Immature natural killer cell (primary cell): ENCODE measurements around the gene IREB2. TPM values are rescaled to one million over a fixed set of nuclear protein-coding genes. Genes with fewer than 3 reads are reported as not detected.
"Not testable (repeated sequence)": the region's sequence is repeated elsewhere in the genome, so short reads cannot be mapped to it uniquely, and the experiment has no call there.

Experiments
- DNase-seq, 3 donors: peaks; one replicate each; pipeline ENCODE4 v3.0.0; 2022; ENCODE audit warnings: mixed read lengths in 1 of 3
- H3K27ac Mint-ChIP-seq, 6 donors: one replicate each; pipeline ENCODE4 v1.8.0; 2020; ENCODE audit warnings: mixed read lengths in 6 of 6, mild to moderate bottlenecking in 5 of 6, inconsistent platforms in 4 of 6, moderate library complexity in 3 of 6
- H3K27me3 Mint-ChIP-seq, 3 donors: one replicate each; pipeline ENCODE4 v1.8.0; 2020 to 2021; ENCODE audit warnings: low read depth in 3 of 3, mild to moderate bottlenecking in 3 of 3, mixed read lengths in 3 of 3, moderate library complexity in 3 of 3, inconsistent platforms in 1 of 3
- H3K36me3 Mint-ChIP-seq, 3 donors: one replicate each; pipeline ENCODE4 v1.8.0; 2020; ENCODE audit warnings: mixed read lengths in 3 of 3, inconsistent platforms in 2 of 3, mild to moderate bottlenecking in 2 of 3
- H3K4me1 Mint-ChIP-seq, 2 donors: one replicate each; pipeline ENCODE4 v1.8.0; 2020; ENCODE audit warnings: inconsistent platforms in 2 of 2, mild to moderate bottlenecking in 2 of 2, mixed read lengths in 2 of 2, moderate library complexity in 1 of 2
- H3K4me3 Mint-ChIP-seq, 5 donors: one replicate each; pipeline ENCODE4 v1.8.0; 2020; ENCODE audit warnings: mild to moderate bottlenecking in 5 of 5, mixed read lengths in 5 of 5, inconsistent platforms in 3 of 5, moderate library complexity in 3 of 5
- H3K9me3 Mint-ChIP-seq, 6 donors: one replicate each; pipeline ENCODE4 v1.8.0; 2020; ENCODE audit warnings: mild to moderate bottlenecking in 6 of 6, mixed read lengths in 6 of 6, inconsistent platforms in 4 of 6, moderate library complexity in 3 of 6
- polyA plus RNA-seq, 3 donors: library from polyadenylated mRNA; unstranded; fragments of 300-500 nt; fragmentation: Illumina TruSeq; gene quantifications; one replicate each; pipeline ENCODE4 v1.2.3, GENCODE V29; 2021

IREB2 gene
- polyA plus RNA-seq, 3 donors from 2014 or later, result 10.5 to 30.5 (median 13.8) TPM

DNA sequence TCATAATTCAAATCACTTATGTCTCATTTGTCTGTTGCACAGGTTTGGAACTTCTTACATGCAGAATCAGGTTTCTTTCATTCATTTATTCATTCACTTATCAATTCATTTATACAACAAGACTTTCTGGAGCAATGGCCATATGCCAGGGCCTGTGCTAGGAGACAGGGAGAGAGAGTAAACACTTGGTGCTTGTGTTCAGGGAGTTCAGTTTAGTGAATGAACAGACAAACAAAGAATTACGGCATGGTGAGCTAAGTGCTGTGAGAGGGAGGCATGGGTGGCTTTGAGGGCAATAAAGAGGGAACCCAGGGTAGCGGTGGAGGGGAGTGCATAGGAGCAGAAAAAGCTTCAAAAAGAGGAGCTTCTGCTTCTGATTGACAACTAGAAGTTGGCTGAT lies 8.5 kb upstream of the IREB2 start:
- Mint-ChIP-seq H3K27me3 (peaks cover 8 to 16% (median 15%) of the 10 kb centered on the region in 3 donors), H3K4me3 (no peak overlapping the region), H3K36me3 (no peaks in the 10 kb centered on the region), H3K9me3 (peaks cover 0 to 2% (median 0%) of the 10 kb centered on the region in 6 donors), H3K27ac (no peak overlapping the region), H3K4me1 (no peaks in the 10 kb centered on the region)
- no peak for DNase-seq

DNA sequence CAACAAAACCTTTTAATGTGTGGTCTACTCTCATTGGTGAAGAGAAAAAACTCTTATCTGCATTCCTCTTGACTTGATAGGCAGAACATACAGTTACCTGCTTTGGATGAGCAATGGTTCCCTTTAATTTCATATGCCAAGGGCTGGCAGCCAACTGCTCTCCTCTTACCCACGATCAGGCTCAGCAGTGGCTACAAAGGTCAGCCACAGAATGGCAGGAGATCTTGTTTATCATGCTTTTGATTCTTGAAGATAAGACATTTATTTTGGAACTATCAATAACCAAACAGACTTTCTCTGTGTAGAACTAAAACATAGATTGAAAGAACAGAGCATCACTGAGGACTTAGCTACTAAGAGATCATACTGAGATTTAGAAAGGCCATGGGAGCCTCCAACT lies 6.1 kb upstream of the IREB2 start:
- Mint-ChIP-seq H3K36me3 (no peaks in the 10 kb centered on the region), H3K27me3 (peaks cover 7 to 17% (median 15%) of the 10 kb centered on the region in 3 donors), H3K27ac (no peak overlapping the region), H3K4me3 (no peak overlapping the region), H3K4me1 (peaks cover 5 to 9% of the 10 kb centered on the region in 2 donors), H3K9me3 (peaks cover 0 to 2% (median 0%) of the 10 kb centered on the region in 6 donors)
- no peak for DNase-seq

- no peaks in the 10 kb centered on the region for H3K36me3 Mint-ChIP-seq
- no peak overlapping the region for H3K4me3 Mint-ChIP-seq
- peaks cover 0 to 2% (median 0%) of the 10 kb centered on the region in 6 donors for H3K9me3 Mint-ChIP-seq
- peaks cover 8 to 23% (median 16%) of the 10 kb centered on the region in 3 donors for H3K27me3 Mint-ChIP-seq
- H3K27ac Mint-ChIP-seq, result no peak overlapping the region
- no peak for DNase-seq
- peaks cover 12 to 16% of the 10 kb centered on the region in 2 donors for H3K4me1 Mint-ChIP-seq
Measured at GRCh38 chr15:78432664-78433063, 5.4 kb upstream of the IREB2 start.

DNA sequence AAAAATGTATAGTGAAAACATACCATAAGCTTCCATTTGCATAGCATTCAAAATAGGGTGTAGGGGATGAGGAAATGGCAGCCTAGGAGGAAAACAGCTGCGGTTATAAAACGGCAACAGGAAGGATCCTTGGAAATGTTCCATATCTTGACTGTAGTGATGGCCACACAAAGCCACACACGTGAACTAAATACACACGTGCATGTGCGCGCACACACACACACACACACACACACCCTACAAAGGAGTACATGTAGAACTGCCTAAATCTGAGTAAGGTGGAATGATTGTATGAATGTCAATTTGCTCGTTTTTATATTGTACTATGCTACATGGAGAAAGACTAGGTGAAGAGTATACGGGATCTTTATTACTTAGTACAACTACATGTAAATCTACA lies 3.9 kb upstream of the IREB2 start:
- peaks cover 21 to 24% of the 10 kb centered on the region in 2 donors for H3K4me1 Mint-ChIP-seq
- no peak for DNase-seq
- H3K9me3 Mint-ChIP-seq, result peaks cover 0 to 2% (median 0%) of the 10 kb centered on the region in 6 donors
- no peak overlapping the region for H3K4me3 Mint-ChIP-seq
- H3K36me3 Mint-ChIP-seq, result no peaks in the 10 kb centered on the region
- H3K27me3 Mint-ChIP-seq, result peaks cover 17 to 25% (median 20%) of the 10 kb centered on the region in 3 donors
- no peak overlapping the region for H3K27ac Mint-ChIP-seq

DNA sequence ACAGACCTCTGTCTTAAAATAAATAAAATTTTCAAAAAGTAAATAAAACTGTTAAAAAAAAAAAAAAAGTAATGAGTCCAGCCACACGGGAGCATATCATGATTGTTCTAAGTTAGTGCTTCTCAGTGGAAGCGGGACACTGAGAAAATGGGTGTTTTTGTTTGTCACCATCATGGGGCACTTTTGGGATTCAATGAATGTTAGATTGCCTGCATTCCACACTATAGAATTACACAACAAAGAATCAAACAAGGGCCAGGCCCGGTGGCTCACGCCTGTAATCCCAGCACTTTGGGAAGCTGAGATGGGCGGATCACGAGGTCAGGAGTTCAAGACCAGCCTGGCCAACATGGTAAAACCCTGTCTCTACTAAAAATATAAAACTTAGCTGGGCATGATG lies 3.3 kb upstream of the IREB2 start:
- not testable (repeated sequence) for H3K27ac Mint-ChIP-seq, H3K36me3 Mint-ChIP-seq, H3K4me3 Mint-ChIP-seq, H3K9me3 Mint-ChIP-seq, DNase-seq
- peaks cover 23 to 30% of the 10 kb centered on the region in 2 donors for H3K4me1 Mint-ChIP-seq
- H3K27me3 Mint-ChIP-seq, result peaks cover 17 to 21% (median 20%) of the 10 kb centered on the region in 3 donors

DNA sequence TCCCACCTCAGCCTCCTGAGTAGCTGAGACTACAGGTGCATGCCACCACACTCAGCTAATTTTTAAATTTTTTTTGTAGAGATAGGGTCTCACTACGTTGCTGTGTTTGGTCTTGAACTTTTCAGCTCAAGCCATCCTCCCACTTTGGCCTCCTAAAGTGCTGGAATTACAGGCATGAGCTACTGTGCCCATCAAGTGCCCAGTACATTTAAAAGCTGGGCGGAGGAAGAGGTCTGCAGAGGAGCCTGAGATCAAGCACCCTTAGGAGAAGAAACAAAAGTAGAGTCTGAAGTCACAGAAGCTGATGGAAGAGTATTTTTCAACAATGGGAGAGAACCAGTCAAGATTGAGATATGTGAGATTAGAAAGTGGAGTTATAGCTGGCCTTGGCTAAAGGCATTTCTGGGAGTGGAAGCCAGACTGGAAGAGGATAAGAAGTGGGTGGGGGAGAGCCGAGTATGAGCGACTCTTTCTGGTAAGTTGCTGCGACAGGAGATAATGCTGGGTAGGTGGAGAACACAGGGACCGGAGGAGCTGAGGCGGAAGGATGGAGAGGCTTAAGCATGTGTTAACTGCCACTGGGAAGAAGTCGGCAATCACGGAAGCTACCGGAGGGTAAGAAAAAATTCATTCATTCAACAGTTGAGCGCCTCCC lies 782 bp upstream of the IREB2 start:
- H3K4me3 Mint-ChIP-seq, result peak overlapping the region; percentile 94 to 99 (median 97)
- H3K36me3 Mint-ChIP-seq, result peaks cover 0 to 6% (median 0%) of the 10 kb centered on the region in 3 donors
- peaks cover 11 to 16% (median 15%) of the 10 kb centered on the region in 3 donors for H3K27me3 Mint-ChIP-seq
- peaks cover 0 to 2% (median 0%) of the 10 kb centered on the region in 6 donors for H3K9me3 Mint-ChIP-seq
- peaks cover 42 to 54% of the 10 kb centered on the region in 2 donors for H3K4me1 Mint-ChIP-seq
- peak overlapping the region; percentile 89 to 96 (median 95) for H3K27ac Mint-ChIP-seq
- DNase-seq, result no peak

GRCh38 chr15:78438619-78439285 lies 736 bp downstream of the IREB2 start:
- Mint-ChIP-seq H3K4me1 (peaks cover 52 to 69% of the 10 kb centered on the region in 2 donors), H3K27me3 (peaks cover 10 to 15% (median 12%) of the 10 kb centered on the region in 3 donors), H3K4me3 (peak overlapping the region; percentile 94 to 99 (median 97)), H3K36me3 (peaks cover 3 to 6% (median 3%) of the 10 kb centered on the region in 3 donors), H3K9me3 (peaks cover 0 to 2% (median 0%) of the 10 kb centered on the region in 6 donors), H3K27ac (peak overlapping the region; percentile 89 to 96 (median 95))
- peak in 2 of 3 donors; percentile 18 to 21 for DNase-seq

DNA sequence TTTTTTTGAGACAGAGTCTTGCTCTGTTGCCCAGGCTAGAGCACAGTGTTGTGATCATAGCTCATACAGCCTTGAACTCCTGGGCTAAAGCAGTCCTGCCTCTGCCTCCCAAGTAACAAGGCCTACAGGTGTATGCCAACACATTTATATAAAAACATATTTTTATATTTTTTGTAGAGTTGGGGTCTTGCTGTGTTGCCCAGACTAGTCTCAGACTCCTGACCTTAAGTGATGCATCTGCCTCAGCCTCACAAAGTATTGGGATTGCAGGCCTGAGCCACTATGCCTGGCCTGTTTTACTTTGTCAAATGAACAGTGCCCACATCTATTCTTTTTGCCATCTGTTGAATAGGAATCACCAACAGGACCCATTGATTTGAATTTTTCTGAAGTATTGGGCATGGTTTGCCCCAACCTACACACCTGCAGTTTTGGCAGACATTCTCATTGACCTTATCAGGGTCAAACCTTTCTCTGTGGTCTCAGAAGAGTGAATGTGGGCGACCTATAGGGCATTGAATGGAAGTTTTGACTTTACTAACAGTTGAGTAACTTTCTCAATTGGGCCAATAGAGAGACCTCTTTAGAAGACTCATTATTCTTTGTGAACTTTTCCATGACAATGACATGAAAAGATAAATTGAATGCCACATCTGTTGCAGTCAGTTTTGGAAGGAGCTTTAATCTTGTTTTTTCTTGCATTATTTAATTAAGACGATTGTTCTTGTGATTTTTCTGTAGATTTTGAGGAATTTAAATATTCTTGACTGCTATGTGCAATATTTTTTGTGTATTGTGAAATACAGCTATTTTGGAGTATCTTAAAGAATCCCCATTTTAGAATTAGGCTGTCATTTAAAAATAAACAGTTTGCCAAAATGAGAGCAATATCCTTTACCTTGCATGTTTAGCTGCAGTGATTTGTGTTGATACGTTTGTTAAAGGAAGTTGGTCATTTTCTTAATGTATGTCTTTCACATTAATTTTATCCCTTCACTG lies 2.7 kb downstream of the IREB2 start:
- peaks cover 7 to 9% (median 9%) of the 10 kb centered on the region in 3 donors for H3K36me3 Mint-ChIP-seq
- H3K27me3 Mint-ChIP-seq, result peaks cover 8 to 12% (median 10%) of the 10 kb centered on the region in 3 donors
- H3K4me1 Mint-ChIP-seq, result peaks cover 63 to 88% of the 10 kb centered on the region in 2 donors
- peak overlapping the region in 3 of 5 donors; percentile 10 to 58 (median 57) for H3K4me3 Mint-ChIP-seq
- peaks cover 0 to 2% (median 0%) of the 10 kb centered on the region in 6 donors for H3K9me3 Mint-ChIP-seq
- H3K27ac Mint-ChIP-seq, result peak overlapping the region; percentile 11 to 68 (median 48)
- no peak for DNase-seq

GRCh38 chr15:78444255-78444654 lies 6.2 kb downstream of the IREB2 start:
- Mint-ChIP-seq H3K4me3 (no peak overlapping the region), H3K27me3 (peaks cover 0 to 1% (median 0%) of the 10 kb centered on the region in 3 donors), H3K36me3 (peaks cover 9 to 23% (median 16%) of the 10 kb centered on the region in 3 donors), H3K4me1 (peaks cover 61 to 96% of the 10 kb centered on the region in 2 donors), H3K27ac (peak overlapping the region; percentile 20 to 81 (median 66)), H3K9me3 (no peaks in the 10 kb centered on the region)
- no peak for DNase-seq

- Mint-ChIP-seq H3K36me3 (peaks cover 6 to 23% (median 16%) of the 10 kb centered on the region in 3 donors), H3K4me3 (no peak overlapping the region), H3K27ac (peak overlapping the region in 4 of 6 donors; percentile 46 to 73 (median 56)), H3K27me3 (peaks cover 0 to 1% (median 0%) of the 10 kb centered on the region in 3 donors), H3K4me1 (peaks cover 64 to 96% of the 10 kb centered on the region in 2 donors), H3K9me3 (no peaks in the 10 kb centered on the region)
- no peak for DNase-seq
Measured at GRCh38 chr15:78445875-78446274, 7.9 kb downstream of the IREB2 start.

- no peaks in the 10 kb centered on the region for H3K9me3 Mint-ChIP-seq
- H3K4me1 Mint-ChIP-seq, result peaks cover 58 to 89% of the 10 kb centered on the region in 2 donors
- no peak for DNase-seq
- peaks cover 3 to 23% (median 16%) of the 10 kb centered on the region in 3 donors for H3K36me3 Mint-ChIP-seq
- H3K4me3 Mint-ChIP-seq, result no peak overlapping the region
- peak overlapping the region in 4 of 6 donors; percentile 32 to 67 (median 57) for H3K27ac Mint-ChIP-seq
- H3K27me3 Mint-ChIP-seq, result peaks cover 0 to 1% (median 0%) of the 10 kb centered on the region in 3 donors
Measured at GRCh38 chr15:78446551-78446950, 8.5 kb downstream of the IREB2 start.

DNA sequence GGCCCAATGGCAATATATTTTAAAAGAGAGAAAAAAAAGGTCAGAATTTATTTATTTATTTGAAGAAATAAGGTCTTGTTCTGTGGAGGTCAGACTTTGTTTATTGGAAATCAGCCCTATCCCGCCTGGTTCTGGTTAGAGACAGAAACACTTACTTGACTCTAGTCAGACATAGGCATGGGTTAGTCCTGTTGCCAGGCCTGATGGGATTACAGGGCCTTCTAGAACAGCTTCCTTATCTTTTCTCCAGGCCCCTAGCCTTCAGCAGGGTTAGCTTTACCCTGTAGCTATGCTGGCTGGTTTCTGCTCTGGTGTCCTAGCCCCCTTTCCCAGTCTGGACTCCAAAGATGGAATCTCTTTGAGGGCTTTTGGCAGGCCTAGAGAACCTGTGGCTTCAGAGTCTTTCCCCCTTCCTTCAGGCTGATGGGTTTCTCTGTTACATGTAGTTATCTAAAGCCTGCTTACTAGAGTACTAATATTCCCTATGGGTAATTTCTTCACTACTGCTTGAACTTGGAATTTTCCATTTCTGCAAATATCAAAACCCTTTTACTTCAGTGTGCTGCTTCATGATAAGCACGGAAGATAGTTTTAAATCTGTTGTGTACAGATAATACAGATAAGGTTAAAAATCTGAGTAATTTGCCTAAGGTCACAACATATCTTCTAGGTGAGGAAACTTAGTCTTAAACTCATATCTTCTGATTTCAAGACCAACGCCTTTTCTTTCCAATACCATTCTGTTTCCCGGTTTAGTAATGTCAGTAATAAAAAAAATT lies 10.6 kb downstream of the IREB2 start:
- Mint-ChIP-seq H3K27me3 (peaks cover 0 to 1% (median 0%) of the 10 kb centered on the region in 3 donors), H3K4me1 (peaks cover 62 to 89% of the 10 kb centered on the region in 2 donors), H3K9me3 (no peaks in the 10 kb centered on the region), H3K27ac (peak overlapping the region in 2 of 6 donors; percentile 10 to 42), H3K36me3 (peaks cover 3 to 21% (median 13%) of the 10 kb centered on the region in 3 donors), H3K4me3 (no peak overlapping the region)
- no peak for DNase-seq
